ENCODE measurements around the gene PPIE. TPM values are rescaled to one million over a fixed set of nuclear protein-coding genes. Genes with fewer than 3 reads are reported as not detected.

Gene PPIE
- 27.9 TPM for total RNA-seq
- long read RNA-seq, transcript PPIE-201 (10 exons, 1,277 nt), result major isoform, 42 of 66 reads
- long read RNA-seq, partial matches to known transcripts, result 5 of 66 reads
- long read RNA-seq, other reads (novel, unspliced or antisense), result 14 of 66 reads

GRCh38 chr1:39738622-39739366 is at the start of gene PPIE:
TSS of gene PPIE (plus strand) at chr1:39738882. CDS start at chr1:39738901, 19 bp downstream.
- DNase-seq (peak; percentile 98), ATAC-seq (ENCODE audit: poor library complexity) (peak; percentile 99)
- intact Hi-C loops (cut with DNase I), result no loop called here

- ATAC-seq (ENCODE audit: poor library complexity), result peak; percentile 23
- intact Hi-C loops (cut with DNase I), result no loop called here
- no peak for DNase-seq
Measured at GRCh38 chr1:39689214-39689613, 49.5 kb upstream of the PPIE start.

GRCh38 chr1:39689635-39690034 is 49.0 kb upstream of the PPIE start:
- DNase-seq (no peak), ATAC-seq (ENCODE audit: poor library complexity) (no peak)
- intact Hi-C loops (cut with DNase I), result no loop called here

GRCh38 chr1:39690225-39690624 is 48.5 kb upstream of the PPIE start:
- DNase-seq (no peak), ATAC-seq (ENCODE audit: poor library complexity) (no peak)
- intact Hi-C loops (cut with DNase I), result no loop called here

- DNase-seq (no peak), ATAC-seq (ENCODE audit: poor library complexity) (no peak)
- intact Hi-C loops (cut with DNase I), result no loop called here
Measured at GRCh38 chr1:39690794-39691382, 47.8 kb upstream of the PPIE start.

- peak; percentile 92 for DNase-seq
- ATAC-seq (ENCODE audit: poor library complexity), result peak; percentile 98
- intact Hi-C loops (cut with DNase I), result no loop called here
Measured at GRCh38 chr1:39691383-39692151, 47.1 kb upstream of the PPIE start, which contains the start of gene HPCAL4. TSS of gene HPCAL4 (minus strand) at chr1:39691433. CDS start at chr1:39684603, 6,830 bp downstream.

GRCh38 chr1:39692152-39693074 is 46.3 kb upstream of the PPIE start:
- intact Hi-C loops (cut with DNase I), result no loop called here
- no peak for DNase-seq
- ATAC-seq (ENCODE audit: poor library complexity), result peak; percentile 8

DNA sequence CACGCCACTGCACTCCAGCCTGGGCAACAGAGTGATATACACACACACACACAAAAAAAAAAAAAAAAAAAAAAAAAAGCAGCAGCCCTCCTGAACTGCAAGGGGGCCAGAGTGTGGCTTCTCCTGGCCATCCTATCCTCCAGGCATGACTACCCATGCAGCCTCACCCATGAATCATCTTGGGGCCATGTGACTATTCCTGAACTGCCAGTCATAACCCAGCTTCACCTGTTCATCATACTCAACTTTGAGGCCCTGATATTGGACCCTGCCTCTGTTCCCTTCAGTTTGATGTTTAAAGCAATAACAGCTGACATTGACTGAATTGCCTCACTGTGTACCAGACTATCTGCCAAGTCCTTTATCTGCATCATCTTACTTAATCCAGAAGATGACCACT is 44.7 kb upstream of the PPIE start:
- ATAC-seq (ENCODE audit: poor library complexity), result no peak
- intact Hi-C loops (cut with DNase I), result no loop called here

DNA sequence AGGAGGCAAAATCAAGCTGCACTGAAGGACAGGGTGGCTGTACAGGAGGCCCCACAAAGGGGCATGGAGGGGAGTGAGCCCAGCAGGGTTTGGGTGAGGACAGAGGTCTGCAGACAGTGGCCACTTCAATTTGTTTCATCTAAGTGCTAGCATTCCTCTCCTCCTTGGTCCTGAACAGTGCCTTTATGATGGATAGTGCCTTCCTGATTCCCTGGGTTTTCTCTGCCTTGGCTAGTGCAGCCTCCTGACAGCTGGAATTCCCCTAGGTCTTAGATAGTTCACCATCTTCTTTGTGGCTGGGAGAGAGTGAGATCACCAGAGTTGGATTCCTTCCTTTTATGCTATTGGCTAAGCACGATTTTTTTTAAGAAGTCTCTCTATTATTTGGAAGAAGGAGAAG is 43.7 kb upstream of the PPIE start:
- intact Hi-C loops (cut with DNase I), result no loop called here
- DNase-seq (no peak), ATAC-seq (ENCODE audit: poor library complexity) (no peak)

More for the DNA sequence above, 44.7 kb upstream of the PPIE start:
- no peak for DNase-seq

DNA sequence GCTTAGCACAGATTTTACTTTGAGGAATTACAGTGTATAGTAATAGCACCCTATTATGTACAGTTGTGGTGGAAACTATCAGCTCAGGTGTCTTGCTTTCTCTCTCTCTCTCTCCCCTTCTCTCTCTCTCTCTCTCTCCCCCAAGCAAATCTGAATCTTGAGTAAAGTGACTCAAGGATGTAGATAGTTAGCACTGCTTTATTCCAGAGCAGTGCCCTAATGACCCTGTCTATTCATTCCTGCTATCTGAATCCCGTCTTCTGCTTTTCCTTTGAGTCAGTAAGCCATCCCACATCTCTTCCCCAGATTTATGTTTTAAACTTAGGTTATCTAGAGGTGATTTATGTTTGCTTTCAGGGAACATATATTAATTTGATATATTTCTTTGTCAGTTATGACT is 42.2 kb upstream of the PPIE start:
- ATAC-seq (ENCODE audit: poor library complexity), result no peak
- DNase-seq, result no peak
- intact Hi-C loops (cut with DNase I), result no loop called here

- DNase-seq (no peak), ATAC-seq (ENCODE audit: poor library complexity) (no peak)
- intact Hi-C loops (cut with DNase I), result no loop called here
Measured at GRCh38 chr1:39698568-39698967, 40.1 kb upstream of the PPIE start.

GRCh38 chr1:39699419-39699818 is 39.3 kb upstream of the PPIE start:
- DNase-seq (no peak), ATAC-seq (ENCODE audit: poor library complexity) (no peak)
- intact Hi-C loops (cut with DNase I), result no loop called here

DNA sequence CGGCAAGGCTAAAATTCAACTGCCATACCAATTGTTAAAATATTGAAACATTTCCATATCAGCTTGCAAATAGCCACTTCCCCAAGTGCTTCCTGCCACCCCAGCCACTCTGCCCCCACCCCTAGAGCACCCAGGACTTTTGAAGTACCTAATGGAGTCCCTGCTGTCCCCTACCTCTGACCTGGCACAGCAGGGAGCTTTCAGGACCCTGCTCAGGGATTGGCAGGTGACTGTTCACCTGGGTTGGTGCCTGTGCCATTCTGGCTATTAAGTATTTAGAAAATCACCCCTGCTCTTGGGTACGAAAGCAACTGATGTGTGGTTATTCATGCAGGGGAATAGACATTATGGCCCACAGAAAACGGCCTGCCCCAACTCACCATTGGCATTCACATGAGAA is 38.3 kb upstream of the PPIE start:
- DNase-seq (no peak), ATAC-seq (ENCODE audit: poor library complexity) (no peak)
- intact Hi-C loops (cut with DNase I), result no loop called here

DNA sequence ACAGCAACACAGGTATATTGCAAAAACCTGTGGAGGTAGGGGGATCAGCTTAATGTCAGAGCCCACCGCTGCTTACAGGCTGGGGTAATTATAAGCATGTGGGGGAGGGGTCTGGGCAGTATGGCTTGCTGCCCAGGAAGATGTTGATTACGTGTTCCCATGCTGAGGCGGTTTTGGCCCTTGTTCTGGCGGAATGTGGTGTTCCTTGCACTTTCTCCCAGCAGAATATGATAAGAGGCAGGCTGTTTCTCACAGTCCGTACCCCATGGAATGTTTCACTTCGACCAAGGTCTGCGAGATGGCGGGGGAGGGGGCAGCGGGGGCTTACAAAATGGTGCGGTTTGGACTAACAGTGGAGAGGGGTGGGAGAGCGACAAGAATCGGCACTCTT is 37.6 kb upstream of the PPIE start:
- ATAC-seq (ENCODE audit: poor library complexity) (peak; percentile 75), DNase-seq (peak; percentile 64)
- intact Hi-C loops (cut with DNase I), result no loop called here

DNA sequence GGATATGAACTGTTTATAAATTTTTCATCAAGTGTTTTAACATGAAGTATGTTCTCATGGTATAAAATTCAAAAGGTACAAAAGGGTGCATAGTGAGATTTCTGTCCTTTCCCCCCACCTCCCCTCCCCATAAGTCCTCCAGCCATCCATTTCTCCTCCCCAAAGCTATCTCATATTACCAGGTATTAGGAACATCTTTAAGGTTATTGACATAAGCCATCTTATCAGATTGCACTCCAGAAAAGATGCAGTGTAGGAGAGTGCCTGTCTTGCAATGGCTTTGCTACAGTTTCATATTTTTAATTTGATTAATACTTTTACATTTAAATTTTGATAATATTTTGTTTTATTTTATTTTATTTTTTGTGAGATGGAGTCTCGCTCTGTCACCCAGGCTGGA is 33.9 kb upstream of the PPIE start:
- ATAC-seq (ENCODE audit: poor library complexity) (no peak), DNase-seq (no peak)
- intact Hi-C loops (cut with DNase I), result no loop called here

DNA sequence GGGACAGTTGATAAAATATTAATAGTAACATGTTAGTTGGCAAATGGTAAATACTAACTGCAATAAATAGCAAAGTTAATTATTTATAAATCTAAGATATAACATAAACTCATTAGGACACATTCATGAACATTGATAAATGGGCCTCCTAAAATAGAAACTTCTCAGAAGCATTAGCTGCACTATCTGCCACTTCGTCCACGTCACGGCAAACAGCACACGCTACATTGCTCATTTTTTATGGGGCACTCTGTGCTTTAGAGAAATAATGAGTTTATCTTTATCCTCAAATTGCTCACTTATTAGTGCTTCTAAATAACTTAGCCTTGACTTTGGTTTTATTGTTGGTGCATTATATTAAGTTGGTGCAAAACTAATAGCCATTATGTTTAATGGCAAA is 31.2 kb upstream of the PPIE start:
- intact Hi-C loops (cut with DNase I), result no loop called here
- DNase-seq (no peak), ATAC-seq (ENCODE audit: poor library complexity) (no peak)

GRCh38 chr1:39711104-39711965 is 27.3 kb upstream of the PPIE start:
- DNase-seq, result no peak
- intact Hi-C loops (cut with DNase I), result no loop called here
- ATAC-seq (ENCODE audit: poor library complexity), result peak; percentile 18

DNA sequence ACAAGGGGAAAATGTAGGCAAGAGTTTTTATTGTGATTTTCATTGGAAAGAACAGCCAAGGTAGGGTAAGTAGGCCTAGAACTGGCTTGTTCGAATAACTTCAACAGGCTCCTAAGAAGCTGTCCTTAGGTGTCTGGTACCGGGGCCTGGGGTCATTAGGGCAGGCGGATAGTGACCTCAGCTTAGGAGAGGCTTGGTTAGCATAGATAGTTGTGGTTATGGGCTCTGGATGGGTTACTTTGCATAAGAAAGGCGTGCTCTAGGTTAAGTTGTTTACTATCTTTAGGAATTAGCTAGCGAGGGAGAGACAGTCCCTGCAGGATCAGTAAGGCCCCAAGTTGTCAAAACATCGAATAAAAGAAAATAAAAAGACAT is 26.7 kb upstream of the PPIE start:
- DNase-seq (no peak), ATAC-seq (ENCODE audit: poor library complexity) (no peak)
- intact Hi-C loops (cut with DNase I), result no loop called here
